Activated CD8-positive, alpha-beta T cell treated with anti-CD3 and anti-CD28 coated beads for 36 hours (primary cell): ENCODE data around the gene KAZN. TPM values are rescaled to one million over a fixed set of nuclear protein-coding genes. Genes with fewer than 3 reads are reported as not detected.

Experiments used
- ATAC-seq: fragments of 200-7000 bp; cut with Tn5 transposase; one replicate; pipeline ENCODE4 v1.10.0; 2021; ENCODE audit warnings: mild to moderate bottlenecking, moderate library complexity
- CTCF ChIA-PET: fragments of 350-600 bp; sonication (Branson Sonifier 250); formaldehyde crosslinking; loops from one replicate; lab custom pipeline; 2021; ENCODE audit warnings: antibody characterized with exemption; lab: Charles Lee
- POLR2A ChIA-PET: fragments of 350-600 bp; sonication (Branson Sonifier 250); formaldehyde crosslinking; loops from one replicate; lab custom pipeline; 2021; ENCODE audit warnings: antibody characterized with exemption; lab: Charles Lee
- DNase-seq: peaks from one replicate; pipeline ENCODE4 v3.0.0-alpha.2; 2020
- H3K27ac Mint-ChIP-seq: one replicate; pipeline ENCODE4 v1.8.0; 2021; ENCODE audit warnings: mild to moderate bottlenecking, mixed read lengths
- H3K27me3 Mint-ChIP-seq: one replicate; pipeline ENCODE4 v1.8.0; 2021; ENCODE audit warnings: mixed read lengths
- H3K36me3 Mint-ChIP-seq: one replicate; pipeline ENCODE4 v1.8.0; 2021; ENCODE audit warnings: low read depth, mixed read lengths
- H3K4me1 Mint-ChIP-seq: one replicate; pipeline ENCODE4 v1.8.0; 2021; ENCODE audit warnings: low read depth, mixed read lengths
- H3K4me3 Mint-ChIP-seq: one replicate; pipeline ENCODE4 v1.8.0; 2021; ENCODE audit warnings: mild to moderate bottlenecking, moderate library complexity, mixed read lengths
- H3K9me3 Mint-ChIP-seq: one replicate; pipeline ENCODE4 v1.8.0; 2021; ENCODE audit warnings: mixed read lengths
- intact Hi-C: fragments of 100-400 bp; cut with micrococcal nuclease; formaldehyde crosslinking; loops from one replicate; pipeline ENCODE4 v1.10.0; 2022
- total RNA-seq, 2 experiments: library from RNA; stranded (reverse); gene quantifications; one replicate each; pipeline ENCODE4 v1.2.3, GENCODE V29; 2021
- TF ChIP-seq, protein P1 (sequence below): fragments of 200-600 bp; IDR thresholded peaks from one replicate; pipeline ENCODE4 v1.8.0; 2022; ENCODE audit warnings: antibody characterized with exemption, mild to moderate bottlenecking

Gene KAZN
- total RNA-seq, 2 experiments from 2014 or later, result 1.7 to 1.9 TPM

GRCh38 chr1:15096293-15096692 is 497.8 kb downstream of the KAZN start:
- H3K36me3 Mint-ChIP-seq, result no peaks in the 10 kb centered on the region
- no peak overlapping the region for H3K4me3 Mint-ChIP-seq
- ChIA-PET POLR2A (no interaction called here), CTCF (no interaction called here)
- H3K27ac Mint-ChIP-seq, result no peak overlapping the region
- H3K4me1 Mint-ChIP-seq, result peaks cover 7% of the 10 kb centered on the region
- DNase-seq, result no peak
- intact Hi-C loops, result no loop called here
- H3K27me3 Mint-ChIP-seq, result peaks cover 21% of the 10 kb centered on the region
- no peaks in the 10 kb centered on the region for H3K9me3 Mint-ChIP-seq
- TF ChIP-seq, protein P1, sequence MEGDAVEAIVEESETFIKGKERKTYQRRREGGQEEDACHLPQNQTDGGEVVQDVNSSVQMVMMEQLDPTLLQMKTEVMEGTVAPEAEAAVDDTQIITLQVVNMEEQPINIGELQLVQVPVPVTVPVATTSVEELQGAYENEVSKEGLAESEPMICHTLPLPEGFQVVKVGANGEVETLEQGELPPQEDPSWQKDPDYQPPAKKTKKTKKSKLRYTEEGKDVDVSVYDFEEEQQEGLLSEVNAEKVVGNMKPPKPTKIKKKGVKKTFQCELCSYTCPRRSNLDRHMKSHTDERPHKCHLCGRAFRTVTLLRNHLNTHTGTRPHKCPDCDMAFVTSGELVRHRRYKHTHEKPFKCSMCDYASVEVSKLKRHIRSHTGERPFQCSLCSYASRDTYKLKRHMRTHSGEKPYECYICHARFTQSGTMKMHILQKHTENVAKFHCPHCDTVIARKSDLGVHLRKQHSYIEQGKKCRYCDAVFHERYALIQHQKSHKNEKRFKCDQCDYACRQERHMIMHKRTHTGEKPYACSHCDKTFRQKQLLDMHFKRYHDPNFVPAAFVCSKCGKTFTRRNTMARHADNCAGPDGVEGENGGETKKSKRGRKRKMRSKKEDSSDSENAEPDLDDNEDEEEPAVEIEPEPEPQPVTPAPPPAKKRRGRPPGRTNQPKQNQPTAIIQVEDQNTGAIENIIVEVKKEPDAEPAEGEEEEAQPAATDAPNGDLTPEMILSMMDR, result no peak
- ATAC-seq, result no peak

GRCh38 chr1:15098176-15099125 is 500.0 kb downstream of the KAZN start:
- Mint-ChIP-seq H3K4me3 (no peak overlapping the region), H3K4me1 (peaks cover 7% of the 10 kb centered on the region), H3K36me3 (no peaks in the 10 kb centered on the region), H3K27ac (no peak overlapping the region), H3K27me3 (peaks cover 28% of the 10 kb centered on the region), H3K9me3 (no peaks in the 10 kb centered on the region)
- ATAC-seq (no peak), DNase-seq (no peak)
- ChIA-PET POLR2A (no interaction called here), CTCF (interaction anchor here (1.2 to 2.9 kb wide), 6 partner anchors 8 to 38 kb away, joined by 3 to 10 read pairs (median 6); no protein-coding TSS in a partner anchor)
- intact Hi-C loops, result no loop called here
- TF ChIP-seq, protein P1, result no peak

DNA sequence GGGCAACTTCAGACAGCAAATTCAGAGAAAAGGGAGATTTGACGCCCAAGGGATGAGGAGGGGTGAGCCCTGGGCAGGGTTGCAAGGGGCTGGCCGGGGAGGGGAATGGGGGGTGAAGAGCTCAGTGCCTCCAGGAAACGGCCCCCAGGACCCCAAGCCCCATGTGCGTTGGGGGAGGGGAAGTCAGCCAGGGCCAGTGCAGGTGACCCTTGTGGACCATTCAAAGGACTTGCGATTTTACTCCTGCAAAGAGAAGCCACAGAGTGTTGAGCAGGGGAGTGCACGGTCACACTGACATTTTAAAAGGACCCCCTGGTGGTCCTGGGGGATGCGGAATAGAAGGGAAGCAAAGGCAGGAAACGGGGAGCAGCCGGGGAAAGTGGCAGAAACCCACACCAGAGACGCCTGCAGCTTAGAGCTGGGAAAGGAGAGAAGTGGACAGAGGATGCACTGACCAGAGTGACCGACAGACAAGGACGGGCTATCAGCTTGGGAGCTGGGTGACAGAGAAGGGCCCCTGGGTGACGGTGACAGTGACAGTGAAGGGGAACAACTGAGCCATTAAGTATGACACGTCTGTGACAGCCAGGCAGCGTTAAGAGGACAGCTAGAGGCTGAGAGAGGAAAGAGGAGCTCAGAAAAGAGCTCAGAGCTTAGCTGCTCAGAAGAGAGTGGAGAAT is 501.1 kb downstream of the KAZN start:
- TF ChIP-seq, protein P1, result no peak
- peaks cover 28% of the 10 kb centered on the region for H3K27me3 Mint-ChIP-seq
- no peak overlapping the region for H3K27ac Mint-ChIP-seq
- no peaks in the 10 kb centered on the region for H3K36me3 Mint-ChIP-seq
- peaks cover 7% of the 10 kb centered on the region for H3K4me1 Mint-ChIP-seq
- ATAC-seq, result no peak
- intact Hi-C loops, result no loop called here
- H3K4me3 Mint-ChIP-seq, result no peak overlapping the region
- no peaks in the 10 kb centered on the region for H3K9me3 Mint-ChIP-seq
- no peak for DNase-seq
- ChIA-PET CTCF (interaction anchor here (0.8 to 2.9 kb wide), 11 partner anchors 9 to 321 kb away, joined by 3 to 10 read pairs (median 3); no protein-coding TSS in a partner anchor), POLR2A (no interaction called here)

DNA sequence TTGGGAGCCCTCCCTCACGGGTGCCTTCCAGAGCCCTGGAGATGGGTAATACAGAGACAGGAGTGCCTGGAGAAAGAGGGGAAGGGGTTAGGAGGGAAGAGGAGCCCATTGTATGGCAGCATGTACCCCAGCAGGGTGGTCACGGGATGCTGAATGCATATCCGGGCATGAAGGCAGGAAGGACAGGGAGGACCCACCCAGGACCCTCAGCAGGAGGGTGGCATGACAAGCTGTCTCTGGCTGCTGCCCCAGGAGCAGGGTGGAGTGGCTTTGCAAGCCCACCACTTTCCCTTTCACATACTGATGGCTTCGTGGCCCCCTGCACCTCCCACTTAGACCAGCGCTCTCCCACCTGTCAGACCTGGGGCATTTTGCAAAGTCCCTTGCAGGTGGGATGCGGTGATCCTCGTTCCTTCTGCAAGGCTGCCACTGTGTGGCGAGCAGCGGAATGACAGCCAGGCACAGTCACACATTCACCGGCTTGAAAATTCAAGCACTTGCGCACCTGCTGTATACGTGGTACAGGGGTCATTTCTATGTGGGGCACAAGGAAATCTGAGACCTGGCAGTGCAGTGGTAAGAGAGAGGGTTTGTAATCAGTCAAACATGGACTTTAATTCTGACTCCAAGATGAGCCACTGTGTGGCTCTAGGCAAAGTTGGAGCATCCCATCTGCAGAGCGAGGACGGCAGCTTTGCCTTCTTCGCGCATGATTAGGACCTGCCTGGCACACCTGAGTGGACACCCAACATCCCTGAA is 501.8 kb downstream of the KAZN start:
- H3K36me3 Mint-ChIP-seq, result no peaks in the 10 kb centered on the region
- no peak overlapping the region for H3K27ac Mint-ChIP-seq
- ChIA-PET CTCF (interaction anchor here (0.8 to 2.9 kb wide), 9 partner anchors 10 to 322 kb away, joined by 3 to 10 read pairs (median 4); no protein-coding TSS in a partner anchor), POLR2A (no interaction called here)
- peak; percentile 87 for ATAC-seq
- peaks cover 7% of the 10 kb centered on the region for H3K4me1 Mint-ChIP-seq
- peak; percentile 66 for DNase-seq
- intact Hi-C loops, result no loop called here
- H3K27me3 Mint-ChIP-seq, result peaks cover 28% of the 10 kb centered on the region
- no peak overlapping the region for H3K4me3 Mint-ChIP-seq
- TF ChIP-seq, protein P1, result peak; percentile 90
- peaks cover 3% of the 10 kb centered on the region for H3K9me3 Mint-ChIP-seq
